Epithelial cell of esophagus (primary cell): ENCODE results near the gene ABHD11.

Experiments
- DNase-seq: peaks from one replicate; pipeline ENCODE4 v3.0.0; 2010; ENCODE audit warnings: low read depth
- H3K4me3 ChIP-seq: 2 replicates; pipeline ENCODE4 v1.5.1; 2011; ENCODE audit warnings: mild to moderate bottlenecking, low read length, control low read depth
- TF ChIP-seq, protein P1 (sequence below): IDR thresholded peaks from 2 replicates; pipeline ENCODE4 v1.5.1; 2011; ENCODE audit warnings: low read depth, mild to moderate bottlenecking, low read length, control low read depth, inconsistent platforms; ENCODE audit not compliant: insufficient read depth; ENCODE audit errors: missing control alignments

ABHD11 gene

DNA sequence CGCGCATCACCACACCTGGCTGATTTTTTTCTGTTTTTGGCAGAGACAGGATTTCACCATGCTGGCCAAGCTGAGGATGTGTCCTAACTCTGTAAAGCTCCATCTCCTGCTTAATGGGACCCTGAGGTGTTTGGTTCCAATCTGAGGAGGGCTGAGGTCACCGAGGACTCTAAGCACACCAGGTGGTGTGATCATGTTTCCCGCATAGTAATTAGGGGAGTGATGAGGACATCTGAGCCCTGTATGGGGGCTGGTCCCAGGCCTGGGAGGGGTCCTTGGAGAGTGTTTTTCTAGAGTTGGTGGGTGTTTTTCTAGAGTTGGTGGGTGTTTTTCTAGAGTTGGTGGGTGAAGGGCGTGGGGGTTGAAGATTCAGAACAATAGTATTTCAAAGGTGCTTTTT, 3.0 kb upstream of the ABHD11 start:
- TF ChIP-seq, protein P1, sequence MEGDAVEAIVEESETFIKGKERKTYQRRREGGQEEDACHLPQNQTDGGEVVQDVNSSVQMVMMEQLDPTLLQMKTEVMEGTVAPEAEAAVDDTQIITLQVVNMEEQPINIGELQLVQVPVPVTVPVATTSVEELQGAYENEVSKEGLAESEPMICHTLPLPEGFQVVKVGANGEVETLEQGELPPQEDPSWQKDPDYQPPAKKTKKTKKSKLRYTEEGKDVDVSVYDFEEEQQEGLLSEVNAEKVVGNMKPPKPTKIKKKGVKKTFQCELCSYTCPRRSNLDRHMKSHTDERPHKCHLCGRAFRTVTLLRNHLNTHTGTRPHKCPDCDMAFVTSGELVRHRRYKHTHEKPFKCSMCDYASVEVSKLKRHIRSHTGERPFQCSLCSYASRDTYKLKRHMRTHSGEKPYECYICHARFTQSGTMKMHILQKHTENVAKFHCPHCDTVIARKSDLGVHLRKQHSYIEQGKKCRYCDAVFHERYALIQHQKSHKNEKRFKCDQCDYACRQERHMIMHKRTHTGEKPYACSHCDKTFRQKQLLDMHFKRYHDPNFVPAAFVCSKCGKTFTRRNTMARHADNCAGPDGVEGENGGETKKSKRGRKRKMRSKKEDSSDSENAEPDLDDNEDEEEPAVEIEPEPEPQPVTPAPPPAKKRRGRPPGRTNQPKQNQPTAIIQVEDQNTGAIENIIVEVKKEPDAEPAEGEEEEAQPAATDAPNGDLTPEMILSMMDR: no peak
- DNase-seq: no peak
- H3K4me3 ChIP-seq: no peak overlapping the region

DNA sequence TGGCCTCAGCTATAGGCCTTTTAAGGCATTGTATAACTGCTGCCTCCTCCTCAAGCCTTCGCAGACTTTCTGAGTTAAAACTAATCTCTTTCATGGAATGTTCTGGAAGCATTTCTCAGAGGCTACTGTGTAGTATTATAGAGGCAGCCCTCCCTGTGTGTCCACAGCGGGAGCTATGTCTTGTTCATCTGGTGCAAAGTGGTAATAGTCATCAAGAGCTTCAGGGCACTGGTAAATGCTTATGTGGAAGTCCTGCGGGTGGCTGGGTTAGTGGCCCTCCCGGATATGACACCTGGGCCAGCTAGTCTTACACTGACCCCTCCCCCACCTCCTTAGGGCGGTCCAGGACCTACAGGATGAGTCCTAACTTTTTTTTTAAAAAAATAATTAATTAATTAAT, 2.2 kb upstream of the ABHD11 start:
- H3K4me3 ChIP-seq: no peak overlapping the region
- DNase-seq: no peak
- TF ChIP-seq, protein P1: no peak

DNA sequence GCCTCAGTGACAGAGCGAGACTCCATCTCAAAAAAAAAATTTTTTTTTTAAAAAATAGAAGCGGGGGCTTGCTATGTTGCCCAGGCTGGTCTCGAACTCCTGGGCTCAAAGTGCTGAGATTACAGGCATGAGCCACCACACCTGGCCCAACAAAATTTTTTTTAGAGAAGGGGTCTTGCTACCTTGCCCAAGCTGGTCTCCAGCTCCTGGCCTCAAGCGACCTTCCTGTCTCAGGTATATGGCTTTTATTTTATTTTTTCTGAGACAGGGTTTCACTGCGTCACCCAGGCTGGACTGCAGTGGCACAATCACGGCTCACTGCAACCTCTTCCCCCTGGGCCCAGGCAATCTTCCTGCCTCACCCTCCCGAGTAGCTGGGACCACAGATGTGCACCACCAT, 1.6 kb upstream of the ABHD11 start:
- H3K4me3 ChIP-seq: no peak overlapping the region
- TF ChIP-seq, protein P1: no peak
- DNase-seq: no peak

DNA sequence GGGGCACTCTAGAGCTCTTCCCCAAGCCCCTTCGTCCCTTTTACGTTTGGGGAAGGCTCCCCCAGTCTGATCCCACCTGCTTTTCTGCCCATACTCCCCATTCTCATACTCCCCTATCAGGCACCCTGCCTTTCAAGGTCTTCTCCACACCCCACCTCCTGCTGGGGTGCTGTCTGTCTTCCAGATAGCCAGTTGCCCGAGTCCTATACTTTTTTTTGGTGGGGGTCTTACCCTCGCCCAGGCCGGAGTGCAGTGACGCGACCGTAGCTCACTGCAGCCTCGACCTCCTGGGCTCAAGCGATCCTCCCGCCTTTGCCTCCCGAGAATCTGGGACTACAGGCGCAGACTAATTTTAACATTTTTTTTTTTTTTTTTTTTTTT, 775 bp upstream of the ABHD11 start:
- TF ChIP-seq, protein P1: no peak
- no peak for DNase-seq
- peak overlapping the region; percentile 69 for H3K4me3 ChIP-seq

DNA sequence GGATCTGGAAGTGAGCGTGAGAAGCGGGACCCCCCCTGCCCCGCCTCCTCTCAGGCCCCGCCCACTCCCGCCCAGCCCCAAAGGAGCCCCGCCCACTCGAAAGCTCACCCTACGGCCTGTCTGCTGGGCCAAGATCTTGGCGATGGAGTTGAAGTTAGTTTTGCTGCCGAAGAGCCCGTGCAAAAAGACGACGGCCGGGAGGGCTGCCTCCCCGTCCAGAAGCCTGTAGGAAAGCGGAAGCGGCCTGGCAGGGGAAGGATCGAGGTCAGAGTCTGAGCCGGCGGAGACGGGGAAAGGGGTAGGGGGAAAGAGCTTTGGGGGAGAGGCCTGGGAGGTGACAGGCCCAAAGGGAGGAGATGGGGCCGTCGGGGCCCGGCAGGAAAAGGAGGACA, 386 bp downstream of the ABHD11 start:
- DNase-seq: peak; percentile 39
- peak overlapping the region; percentile 69 for H3K4me3 ChIP-seq
- TF ChIP-seq, protein P1: no peak

DNA sequence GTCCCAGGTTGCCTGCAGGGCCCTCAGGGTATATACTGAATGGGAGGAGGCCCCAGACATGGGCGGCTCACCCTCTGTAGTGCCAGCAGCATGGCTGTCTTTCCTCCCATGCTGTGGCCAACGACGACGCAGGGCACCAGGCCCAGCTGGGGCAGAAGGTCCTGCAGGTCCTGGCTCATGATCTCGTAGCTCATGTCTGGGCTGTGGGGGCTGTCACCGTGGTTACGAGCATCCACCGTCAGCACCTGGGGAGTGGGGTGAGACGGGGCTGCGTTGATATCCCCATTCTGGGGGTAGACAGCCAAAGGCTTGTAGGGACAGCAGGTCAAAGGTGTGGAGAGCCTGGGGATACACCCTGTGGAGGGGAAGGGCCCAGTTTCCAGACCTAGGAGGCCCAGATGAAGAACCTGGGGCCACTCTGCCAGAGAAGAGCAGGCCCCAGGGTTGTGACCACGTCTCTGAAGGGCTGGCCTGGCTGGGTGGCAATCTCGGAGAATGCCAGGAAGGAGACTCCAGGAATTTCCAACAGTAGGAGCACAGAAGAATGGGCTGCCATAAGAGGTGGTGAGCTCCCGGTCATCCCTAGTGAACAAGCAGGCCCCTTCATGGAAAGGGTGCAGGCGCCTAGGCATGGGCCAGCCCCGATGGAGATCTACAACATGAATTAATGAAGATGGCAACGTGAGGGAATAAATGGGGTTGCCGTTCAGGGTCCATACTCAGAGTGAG, 947 bp downstream of the ABHD11 start:
- TF ChIP-seq, protein P1: no peak
- DNase-seq: no peak
- H3K4me3 ChIP-seq: peak overlapping the region; percentile 69

DNA sequence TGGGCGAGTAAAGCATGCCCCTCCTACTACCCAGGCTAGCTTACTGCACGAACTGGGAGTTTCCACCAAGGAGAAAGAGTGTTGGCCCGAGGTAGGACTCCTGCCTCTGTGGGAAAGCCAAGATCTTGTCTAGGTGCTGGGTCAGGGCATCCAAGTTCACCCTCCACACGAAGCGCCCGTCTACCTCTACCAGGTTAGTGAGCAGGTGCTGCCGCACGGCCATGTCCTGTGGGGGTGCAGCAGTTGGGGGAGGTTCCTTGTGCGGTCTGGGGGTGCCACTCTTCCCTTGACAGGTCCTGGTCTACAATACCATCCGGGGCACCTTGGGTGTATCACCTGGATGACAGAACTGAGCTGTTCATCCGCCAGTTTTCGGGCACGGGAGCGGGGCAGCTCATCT, 1.7 kb downstream of the ABHD11 start:
- H3K4me3 ChIP-seq: no peak overlapping the region
- DNase-seq: no peak
- TF ChIP-seq, protein P1: no peak
